GM10266 (cell line): ENCODE data around the gene AP2M1.

ENCODE experiments used
- DNase-seq: peaks from one replicate; pipeline ENCODE4 v3.0.0; 2012; ENCODE audit errors: extremely low spot score
- CTCF ChIP-seq: IDR thresholded peaks from 2 replicates; pipeline ENCODE4 v1.5.1; 2012; ENCODE audit warnings: mild to moderate bottlenecking, low read depth; ENCODE audit not compliant: control insufficient read depth, insufficient read depth; ENCODE audit errors: missing control alignments

AP2M1 gene

GRCh38 chr3:184175506-184175905, 851 bp downstream of the AP2M1 start:
- no peak for TF ChIP-seq CTCF
- DNase-seq, result no peak

DNA sequence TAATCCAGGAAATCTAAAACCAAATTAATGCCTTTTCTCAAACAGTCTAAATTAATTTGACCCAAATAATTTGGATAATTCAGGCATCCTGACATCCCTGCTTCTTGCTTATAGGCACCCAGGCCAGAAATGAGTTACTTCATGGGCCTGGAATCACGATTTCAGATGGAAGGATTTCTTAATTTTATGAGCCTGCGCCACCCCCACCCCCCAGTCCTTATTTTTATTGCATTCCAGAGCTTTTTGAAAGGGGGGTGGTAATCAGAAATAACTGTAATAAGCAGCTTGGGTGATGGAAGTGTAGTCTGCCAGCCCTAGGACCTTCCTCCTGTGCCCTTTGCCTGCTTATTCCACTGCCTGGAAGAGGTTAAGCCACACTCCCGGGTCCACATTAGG, 1.3 kb downstream of the AP2M1 start:
- DNase-seq, result no peak
- no peak for TF ChIP-seq CTCF

DNA sequence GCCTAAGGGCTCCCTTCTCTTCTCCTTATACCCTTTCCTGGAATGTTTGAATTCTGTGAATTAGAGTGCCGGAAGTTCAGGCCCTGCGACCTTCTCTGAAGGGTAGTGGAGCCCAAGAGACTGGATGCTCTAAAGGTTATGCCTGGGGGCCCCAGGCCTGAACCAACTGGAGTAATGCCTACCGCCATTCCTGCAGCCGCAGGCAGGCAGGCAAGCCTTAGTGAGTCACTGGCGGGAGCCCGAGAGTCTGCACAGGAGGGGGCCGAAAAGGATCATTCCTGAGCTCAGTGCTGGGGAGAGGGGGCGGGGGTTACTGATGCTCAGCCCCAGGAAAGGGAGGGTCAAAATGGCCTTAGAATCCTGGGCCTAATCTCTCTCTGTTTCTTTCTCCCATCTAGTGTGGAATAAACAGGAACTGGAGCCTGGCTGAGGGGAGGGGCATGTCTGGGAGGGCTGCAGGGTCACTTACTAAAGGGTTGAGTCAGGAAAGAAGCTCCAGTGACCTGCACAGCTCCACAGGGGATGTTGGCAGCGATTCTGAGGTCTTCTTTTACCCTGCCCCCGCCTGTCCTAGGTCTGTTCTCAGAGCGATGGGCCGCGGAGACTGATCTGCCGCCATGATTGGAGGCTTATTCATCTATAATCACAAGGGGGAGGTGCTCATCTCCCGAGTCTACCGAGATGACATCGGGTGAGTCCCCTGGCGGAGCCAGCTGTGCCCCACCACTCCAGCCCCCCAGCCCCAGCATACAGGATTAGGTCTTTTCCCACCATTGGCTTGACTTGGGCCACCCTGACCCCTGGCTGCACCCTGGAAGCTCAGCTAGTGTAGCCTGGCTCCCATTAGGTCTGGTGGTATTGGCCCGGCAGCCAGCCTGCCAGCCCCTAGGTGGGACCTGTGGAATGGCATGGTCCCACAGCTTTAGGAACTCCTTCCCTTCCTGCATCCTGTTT, 2.0 kb downstream of the AP2M1 start:
- no peak for DNase-seq
- no peak for TF ChIP-seq CTCF

- no peak for DNase-seq
- no peak for TF ChIP-seq CTCF
These were observed 2.7 kb downstream of the AP2M1 start for GRCh38 chr3:184177331-184177731.

- no peak for TF ChIP-seq CTCF
- no peak for DNase-seq
These were observed 3.2 kb downstream of the AP2M1 start for GRCh38 chr3:184177767-184178306.

DNA sequence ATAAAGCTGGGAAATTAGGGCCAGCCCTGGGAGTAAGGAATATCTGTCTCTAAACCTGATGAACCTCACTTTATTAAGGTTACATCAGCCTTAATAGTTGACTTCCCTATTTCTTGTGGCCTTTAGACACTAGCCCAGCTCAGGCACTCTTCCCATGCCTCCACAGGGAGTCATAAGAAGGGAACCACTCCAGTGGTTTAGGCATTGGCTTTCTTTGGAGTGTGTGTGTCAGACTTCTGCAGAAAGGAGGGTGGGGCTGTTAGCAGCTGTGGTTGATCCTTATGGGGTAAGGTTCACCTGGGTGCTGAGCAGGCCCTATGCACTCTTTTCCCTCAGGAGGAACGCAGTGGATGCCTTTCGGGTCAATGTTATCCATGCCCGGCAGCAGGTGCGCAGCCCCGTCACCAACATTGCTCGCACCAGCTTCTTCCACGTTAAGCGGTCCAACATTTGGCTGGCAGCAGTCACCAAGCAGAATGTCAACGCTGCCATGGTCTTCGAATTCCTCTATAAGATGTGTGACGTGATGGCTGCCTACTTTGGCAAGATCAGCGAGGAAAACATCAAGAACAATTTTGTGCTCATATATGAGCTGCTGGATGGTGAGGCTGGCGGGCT, 4.0 kb downstream of the AP2M1 start:
- no peak for TF ChIP-seq CTCF
- DNase-seq, result no peak

DNA sequence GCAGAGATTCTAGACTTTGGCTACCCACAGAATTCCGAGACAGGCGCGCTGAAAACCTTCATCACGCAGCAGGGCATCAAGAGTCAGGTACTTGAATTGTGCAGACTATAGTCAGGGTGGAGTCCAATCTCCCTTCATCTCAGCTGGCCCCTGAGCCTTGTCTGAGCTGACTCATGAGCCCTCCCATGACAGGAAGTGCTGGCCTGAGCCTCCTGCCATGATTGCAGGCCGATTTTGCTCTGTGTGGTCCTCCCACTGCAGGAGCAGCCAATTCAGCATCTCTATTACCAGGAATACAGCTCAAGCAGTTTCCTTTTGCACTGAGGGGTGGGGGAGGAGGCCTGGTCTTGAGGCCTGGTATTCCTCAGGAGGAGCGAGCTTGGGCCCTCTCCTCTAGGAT, 5.5 kb downstream of the AP2M1 start:
- no peak for DNase-seq
- TF ChIP-seq CTCF, result no peak
